Gastrocnemius medialis (tissue), 4 donors: ENCODE data around the gene TLCD2. TPM values are rescaled to one million over a fixed set of nuclear protein-coding genes. Genes with fewer than 3 reads are reported as not detected.

Source experiments
- ATAC-seq, 2 donors: fragments of 150-250 bp; one replicate each; pipeline ENCODE4 v1.9.1; 2016
- DNase-seq, 2 donors: peaks; one replicate each; pipeline ENCODE4 v3.0.0-alpha.2; 2019
- H3K27ac ChIP-seq, 4 donors: fragments of 200-600 bp; sonication (generic); 1 replicate in 1 of 4; 2 replicates in 3 of 4; pipeline ENCODE4 v1.5.1; 2016 to 2018; ENCODE audit warnings: mild to moderate bottlenecking in 2 of 4, moderate library complexity in 1 of 4
- H3K27me3 ChIP-seq, 3 donors: fragments of 200-600 bp; sonication (generic) in 2 of 3; 1 replicate in 1 of 3; 2 replicates in 2 of 3; pipeline versions ENCODE4 v1.5.1 to v1.6.0; 2016 to 2019; ENCODE audit warnings: mild to moderate bottlenecking in 1 of 3, moderate library complexity in 1 of 3
- H3K36me3 ChIP-seq, 2 donors: fragments of 200-600 bp; sonication (generic) in 1 of 2; one replicate each; pipeline ENCODE4 v1.5.1; 2017 to 2018
- H3K4me1 ChIP-seq, 2 donors: fragments of 200-600 bp; sonication (generic) in 1 of 2; one replicate each; pipeline ENCODE4 v1.5.1; 2016 to 2017; ENCODE audit warnings: mild to moderate bottlenecking in 2 of 2
- H3K4me3 ChIP-seq, 4 donors: fragments of 200-600 bp; sonication (generic) in 3 of 4; 1 replicate in 1 of 4; 2 replicates in 3 of 4; pipeline ENCODE4 v1.5.1; 2016 to 2019; ENCODE audit warnings: mild to moderate bottlenecking in 2 of 4
- H3K9me3 ChIP-seq, 3 donors: fragments of 200-600 bp; sonication (generic) in 2 of 3; 1 replicate in 1 of 3; 2 replicates in 2 of 3; pipeline ENCODE4 v1.5.1; 2016 to 2019
- CTCF ChIP-seq, 5 experiments: fragments of 450-650 bp in 3 of 5; fragments of 200-600 bp in 2 of 5; sonication (generic) in 2 of 5; IDR thresholded peaks in 4 of 5; conservative IDR thresholded peaks in 1 of 5; 1 replicate in 4 of 5; 2 replicates in 1 of 5; pipeline ENCODE4 v1.5.1; 2016 to 2019; ENCODE audit warnings: antibody characterized with exemption in 5 of 5, mild to moderate bottlenecking in 3 of 5, moderate library complexity in 3 of 5
- POLR2A ChIP-seq, 2 donors: fragments of 450-650 bp; IDR thresholded peaks; one replicate each; pipeline ENCODE4 v1.6.1; 2017; ENCODE audit warnings: antibody characterized with exemption in 2 of 2, mild to moderate bottlenecking in 2 of 2, moderate library complexity in 2 of 2
- in situ Hi-C, 4 donors: fragments of 200-750 bp; cut with MboI; loops; one replicate each; pipeline versions ENCODE4 v1.15.0 to v1.8.0; 2017; ENCODE audit warnings: low sequenced_read_pairs in 4 of 4
- intact Hi-C: fragments of 100-400 bp; cut with DNase I; formaldehyde crosslinking; loops from one replicate; pipeline ENCODE4 v1.15.1; 2023; ENCODE audit warnings: low total_unique reads
- total RNA-seq, 4 donors: library from RNA; depleted of rRNA; stranded (reverse); fragments of >200 nt; gene quantifications; one replicate each; pipeline versions ENCODE4 v1.1.0 to v1.2.3, GENCODE V29; 2016

TLCD2 gene
- total RNA-seq, 4 donors from 2014 or later: 0.66 to 0.95 (median 0.85) TPM

DNA sequence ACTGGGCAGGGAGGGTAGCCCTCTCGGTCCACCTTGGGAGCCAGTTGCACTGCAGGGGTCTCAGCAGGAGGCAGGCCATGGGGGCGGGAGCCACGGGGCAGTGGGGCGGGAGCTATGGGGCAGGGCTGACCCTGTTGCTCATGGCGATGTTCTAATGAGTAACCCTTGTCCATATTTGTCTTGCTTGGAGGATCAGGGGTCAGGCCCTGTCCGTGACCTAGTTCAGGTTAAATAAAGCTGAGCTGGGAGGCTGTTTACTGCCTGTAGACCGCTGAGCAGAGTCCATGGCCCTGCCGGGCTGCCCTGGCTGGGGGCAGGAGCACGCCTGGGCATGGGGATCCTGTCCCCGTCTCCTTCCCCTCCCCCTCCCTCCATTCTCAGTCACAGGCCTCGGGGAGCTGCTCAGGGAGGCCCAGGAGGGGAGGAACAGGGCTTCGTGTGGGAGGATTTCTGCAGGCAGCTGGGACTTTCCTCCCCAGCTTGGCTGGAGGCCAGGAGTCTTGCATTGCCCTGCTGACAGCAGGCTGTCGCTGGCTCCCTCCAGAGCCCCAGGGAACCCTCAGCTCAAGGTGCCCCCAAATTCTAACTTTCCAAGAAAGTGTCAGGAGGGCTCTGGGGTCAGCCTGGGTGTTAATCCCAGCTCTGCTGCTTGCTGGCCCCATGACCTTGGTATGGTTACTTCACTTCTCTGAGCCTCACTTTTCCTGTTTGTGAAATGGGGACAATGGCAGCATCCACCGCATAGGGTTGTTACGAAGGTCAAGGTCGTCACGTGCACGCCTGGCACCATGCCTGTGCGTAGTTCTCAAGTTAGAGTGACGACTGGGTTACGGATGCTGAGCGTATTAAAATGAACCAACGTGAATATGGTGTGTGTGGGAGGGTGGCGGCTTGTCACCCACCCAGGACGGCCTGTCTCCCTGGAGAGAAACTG lies 26.4 kb upstream of the TLCD2 start:
- intact Hi-C loops (no loop called here), in situ Hi-C loops (no loop called here)
- peaks cover 0 to 55% of the 10 kb centered on the region in 2 donors for H3K36me3 ChIP-seq
- ATAC-seq (peak; percentile 32 to 43), DNase-seq (peak in 1 of 2 donors; percentile 54)
- H3K4me3 ChIP-seq: no peak overlapping the region
- peak overlapping the region; percentile 5 to 46 (median 8) for H3K27ac ChIP-seq
- H3K4me1 ChIP-seq: peaks cover 10 to 16% of the 10 kb centered on the region in 2 donors
- no peaks in the 10 kb centered on the region for H3K27me3 ChIP-seq
- TF ChIP-seq CTCF (IDR thresholded peaks at IDR 0.05 in 4 of 5, conservative IDR thresholded peaks at IDR 0.05 in 1 of 5): no peak
- no peak for TF ChIP-seq POLR2A (IDR thresholded peaks at IDR 0.05)
- no peaks in the 10 kb centered on the region for H3K9me3 ChIP-seq

- H3K27me3 ChIP-seq: no peaks in the 10 kb centered on the region
- H3K9me3 ChIP-seq: no peaks in the 10 kb centered on the region
- H3K4me1 ChIP-seq: peaks cover 15 to 22% of the 10 kb centered on the region in 2 donors
- TF ChIP-seq POLR2A (IDR thresholded peaks at IDR 0.05) (no peak), CTCF (IDR thresholded peaks at IDR 0.05 in 4 of 5, conservative IDR thresholded peaks at IDR 0.05 in 1 of 5) (no peak)
- ATAC-seq (no peak), DNase-seq (no peak)
- H3K36me3 ChIP-seq: peaks cover 0 to 55% of the 10 kb centered on the region in 2 donors
- in situ Hi-C loops: no loop called here
- H3K27ac ChIP-seq: peak overlapping the region; percentile 5 to 46 (median 8)
- no peak overlapping the region for H3K4me3 ChIP-seq
- intact Hi-C loops: no loop called here
These were observed 25.7 kb upstream of the TLCD2 start for GRCh38 chr17:1735834-1736347.

- TF ChIP-seq CTCF (IDR thresholded peaks at IDR 0.05 in 4 of 5, conservative IDR thresholded peaks at IDR 0.05 in 1 of 5) (no peak), POLR2A (IDR thresholded peaks at IDR 0.05) (no peak)
- H3K27me3 ChIP-seq: no peaks in the 10 kb centered on the region
- H3K36me3 ChIP-seq: peaks cover 0 to 55% of the 10 kb centered on the region in 2 donors
- in situ Hi-C loops: no loop called here
- H3K9me3 ChIP-seq: no peaks in the 10 kb centered on the region
- no peak overlapping the region for H3K4me3 ChIP-seq
- ATAC-seq: no peak
- DNase-seq: no peak
- H3K27ac ChIP-seq: peak overlapping the region in 2 of 4 donors; percentile 7 to 46
- H3K4me1 ChIP-seq: peaks cover 20 to 26% of the 10 kb centered on the region in 2 donors
- intact Hi-C loops: no loop called here
These were observed 25.2 kb upstream of the TLCD2 start for GRCh38 chr17:1735418-1735817.

GRCh38 chr17:1733759-1734158 lies 23.6 kb upstream of the TLCD2 start:
- Histone ChIP-seq H3K27ac (peak overlapping the region in 2 of 4 donors; percentile 99 to 100), H3K4me1 (peaks cover 31 to 36% of the 10 kb centered on the region in 2 donors), H3K9me3 (no peaks in the 10 kb centered on the region), H3K27me3 (no peaks in the 10 kb centered on the region), H3K36me3 (peaks cover 0 to 63% of the 10 kb centered on the region in 2 donors), H3K4me3 (no peak overlapping the region)
- no peak for DNase-seq
- no peak for ATAC-seq
- no peak for TF ChIP-seq POLR2A (IDR thresholded peaks at IDR 0.05)
- no peak for TF ChIP-seq CTCF (IDR thresholded peaks at IDR 0.05 in 4 of 5, conservative IDR thresholded peaks at IDR 0.05 in 1 of 5)
- intact Hi-C loops: no loop called here
- in situ Hi-C loops: no loop called here
